ENCODE measurements around the gene ZNF282. TPM values are rescaled to one million over a fixed set of nuclear protein-coding genes. Genes with fewer than 3 reads are reported as not detected.
"Not testable (repeated sequence)": the region's sequence is repeated elsewhere in the genome, so short reads cannot be mapped to it uniquely, and the experiment has no call there.

The ZNF282 gene
- polyA plus RNA-seq, 3 donors = 27.5 to 33.3 (median 29.0) TPM

DNA sequence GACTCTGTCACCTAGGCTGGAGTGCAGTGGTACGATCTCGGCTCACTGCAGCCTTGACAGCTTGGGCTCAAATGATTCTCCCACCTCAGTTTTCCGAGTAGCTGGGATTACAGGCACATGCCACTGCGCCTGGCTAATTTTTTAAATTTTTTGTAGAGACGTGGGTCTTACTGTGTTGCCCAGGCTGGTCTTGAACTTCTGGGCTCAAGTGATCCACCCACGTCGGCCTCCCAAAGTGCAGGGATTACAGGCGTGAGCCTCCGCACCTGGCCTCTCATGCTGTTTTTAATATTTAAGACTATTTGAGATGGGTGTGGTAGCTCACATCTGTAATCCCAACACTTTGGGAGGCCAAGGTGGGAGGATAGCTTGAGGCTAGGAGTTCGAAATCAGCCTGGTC, 56.2 kb downstream of the ZNF282 start:
- DNase-seq = not testable (repeated sequence)

DNA sequence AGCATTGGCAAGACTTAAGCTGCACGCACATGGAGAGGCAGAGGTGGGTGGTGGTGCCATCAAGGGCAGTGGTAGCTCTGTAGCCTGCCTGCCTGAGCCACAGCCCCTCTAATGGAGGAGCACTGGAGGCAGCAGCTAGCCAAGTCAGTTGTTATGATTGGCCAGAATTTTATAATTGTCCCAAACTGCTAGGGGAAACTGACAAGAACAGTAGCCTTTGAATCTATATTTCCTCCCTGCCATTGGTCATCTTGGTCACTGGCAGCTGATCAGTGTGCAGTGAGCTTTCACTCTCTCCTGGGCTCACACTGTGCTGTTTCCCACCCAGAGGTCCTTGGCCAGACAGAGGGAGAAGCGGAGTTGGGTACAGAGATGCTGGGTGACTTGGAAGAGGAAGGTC, 57.0 kb downstream of the ZNF282 start:
- no peak for DNase-seq

DNA sequence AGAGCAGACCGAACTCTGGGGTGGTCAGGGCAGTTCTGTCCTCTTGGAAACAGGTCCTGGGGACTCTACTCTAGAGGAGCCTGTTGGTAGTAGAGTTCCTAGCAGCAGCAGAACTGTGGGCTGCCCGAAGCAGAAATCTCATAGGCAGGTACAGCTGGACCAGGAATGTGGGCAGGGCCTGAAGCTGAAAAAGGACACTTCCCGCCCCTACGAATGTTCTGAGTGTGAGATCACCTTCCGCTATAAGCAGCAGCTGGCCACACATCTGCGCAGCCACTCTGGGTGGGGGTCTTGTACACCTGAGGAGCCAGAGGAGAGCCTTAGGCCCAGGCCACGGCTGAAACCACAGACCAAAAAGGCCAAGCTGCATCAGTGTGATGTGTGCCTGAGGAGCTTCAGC, 58.3 kb downstream of the ZNF282 start:
- no peak for DNase-seq

DNA sequence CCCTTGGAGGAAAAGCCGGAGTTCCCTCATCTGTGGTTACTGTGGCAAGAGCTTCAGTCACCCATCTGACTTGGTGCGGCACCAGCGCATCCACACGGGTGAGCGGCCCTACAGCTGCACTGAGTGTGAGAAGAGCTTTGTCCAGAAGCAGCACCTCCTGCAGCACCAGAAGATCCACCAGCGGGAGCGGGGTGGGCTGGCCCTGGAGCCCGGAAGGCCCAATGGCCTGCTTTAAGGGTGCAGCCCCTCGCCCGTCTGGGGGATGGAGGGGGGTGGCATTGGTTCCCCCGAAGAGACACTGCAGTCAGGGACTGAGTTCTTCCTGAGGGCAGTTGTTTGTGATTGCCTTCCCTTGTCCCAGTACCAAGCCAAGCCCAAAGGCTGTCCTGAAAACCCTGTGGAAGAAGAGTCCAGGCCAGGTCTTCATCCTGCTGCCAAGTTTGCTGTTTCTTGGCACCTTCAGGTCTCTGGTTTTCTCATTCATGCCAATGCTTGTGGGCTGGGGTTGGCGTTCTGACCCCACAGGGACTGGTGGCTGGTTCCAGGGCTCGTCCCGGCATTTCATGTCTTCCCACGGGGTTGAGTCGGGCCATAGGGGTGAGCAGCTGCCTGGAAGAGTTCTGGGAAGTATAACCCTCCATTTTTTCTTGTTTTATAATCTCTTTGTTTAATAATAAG, 59.0 kb downstream of the ZNF282 start:
- no peak for DNase-seq

DNA sequence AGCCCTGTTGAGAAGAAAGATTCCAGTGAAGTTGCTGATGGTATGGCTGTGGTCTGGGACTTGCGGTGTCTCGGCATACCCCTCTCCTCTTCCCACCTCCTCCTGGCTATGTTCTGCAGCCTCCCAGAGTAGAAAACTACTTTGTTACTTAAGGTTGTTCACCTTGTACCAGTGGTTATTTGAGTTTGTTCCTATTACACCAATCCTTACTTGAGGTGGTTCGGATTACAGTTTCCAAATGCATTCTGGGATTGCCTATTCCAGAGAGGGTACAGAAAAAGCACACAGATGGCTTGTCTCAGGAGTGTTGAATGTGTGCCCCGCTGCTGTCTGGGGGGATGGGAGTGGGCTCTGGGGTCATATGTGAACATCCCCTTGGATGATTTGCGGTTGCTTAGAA, 59.8 kb downstream of the ZNF282 start:
- DNase-seq = no peak

DNA sequence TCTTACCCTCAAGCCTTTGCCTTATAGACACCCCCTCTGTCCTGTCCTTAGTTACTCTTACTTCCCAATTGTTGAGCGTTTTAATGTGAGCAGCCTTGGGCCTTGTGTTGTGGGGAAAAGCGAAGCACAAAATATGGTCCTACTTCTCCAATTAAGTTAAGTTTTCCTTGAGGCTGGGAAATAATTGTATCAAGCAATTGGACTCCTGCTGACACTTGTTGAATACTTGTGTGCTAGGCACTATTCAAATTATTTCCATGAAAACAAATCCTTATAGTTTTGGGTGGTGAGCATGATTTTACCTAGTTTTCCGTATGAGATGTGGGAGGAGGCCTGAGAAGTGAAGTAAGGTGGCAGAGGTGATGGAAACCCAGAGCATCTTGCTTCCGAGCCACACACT, 61.2 kb downstream of the ZNF282 start:
- DNase-seq = no peak

DNA sequence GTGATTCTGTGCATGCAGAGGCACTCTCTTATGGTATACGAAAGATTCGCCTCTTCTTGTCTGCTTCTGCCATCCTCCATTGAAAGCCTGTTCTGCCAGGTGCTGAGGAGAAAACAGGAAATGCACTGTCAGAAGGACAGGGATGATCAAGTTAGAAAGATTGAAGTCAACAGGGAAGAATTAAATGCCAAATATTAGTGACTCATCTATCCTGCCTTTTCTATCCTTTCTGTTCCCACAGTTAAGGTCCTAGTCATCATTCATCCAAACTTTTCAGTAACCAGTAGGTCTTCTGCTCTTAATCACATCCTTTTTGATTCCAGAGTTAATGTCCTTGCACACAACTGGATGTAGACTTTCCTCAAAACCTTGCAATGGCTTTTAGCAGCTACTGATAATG, 61.8 kb downstream of the ZNF282 start:
- DNase-seq = no peak

DNA sequence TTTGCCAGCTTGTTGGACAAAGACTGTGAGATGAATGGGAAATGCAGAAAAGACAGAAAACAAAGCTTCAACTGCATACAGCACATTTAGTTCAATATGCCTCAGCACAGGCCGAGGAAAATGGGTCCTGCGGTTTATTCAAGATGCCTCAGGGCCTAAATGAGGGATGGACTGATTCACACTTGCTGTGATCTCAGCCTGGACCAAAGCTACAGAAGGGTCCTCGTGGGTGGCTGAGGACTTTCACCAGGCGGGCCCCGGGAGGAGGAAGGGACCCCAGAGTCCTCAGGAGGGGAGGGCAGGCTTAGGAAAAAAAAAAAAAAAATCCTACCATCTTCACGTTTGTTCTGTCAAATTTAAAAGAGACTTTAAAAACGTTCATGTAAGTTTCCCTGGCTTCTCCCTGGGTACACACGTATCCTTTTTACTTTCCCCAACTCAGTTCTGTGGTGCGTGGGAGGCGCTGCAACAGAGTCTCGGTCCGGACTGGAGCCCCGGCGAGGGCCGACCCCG, 66.0 kb downstream of the ZNF282 start:
- DNase-seq = no peak

DNA sequence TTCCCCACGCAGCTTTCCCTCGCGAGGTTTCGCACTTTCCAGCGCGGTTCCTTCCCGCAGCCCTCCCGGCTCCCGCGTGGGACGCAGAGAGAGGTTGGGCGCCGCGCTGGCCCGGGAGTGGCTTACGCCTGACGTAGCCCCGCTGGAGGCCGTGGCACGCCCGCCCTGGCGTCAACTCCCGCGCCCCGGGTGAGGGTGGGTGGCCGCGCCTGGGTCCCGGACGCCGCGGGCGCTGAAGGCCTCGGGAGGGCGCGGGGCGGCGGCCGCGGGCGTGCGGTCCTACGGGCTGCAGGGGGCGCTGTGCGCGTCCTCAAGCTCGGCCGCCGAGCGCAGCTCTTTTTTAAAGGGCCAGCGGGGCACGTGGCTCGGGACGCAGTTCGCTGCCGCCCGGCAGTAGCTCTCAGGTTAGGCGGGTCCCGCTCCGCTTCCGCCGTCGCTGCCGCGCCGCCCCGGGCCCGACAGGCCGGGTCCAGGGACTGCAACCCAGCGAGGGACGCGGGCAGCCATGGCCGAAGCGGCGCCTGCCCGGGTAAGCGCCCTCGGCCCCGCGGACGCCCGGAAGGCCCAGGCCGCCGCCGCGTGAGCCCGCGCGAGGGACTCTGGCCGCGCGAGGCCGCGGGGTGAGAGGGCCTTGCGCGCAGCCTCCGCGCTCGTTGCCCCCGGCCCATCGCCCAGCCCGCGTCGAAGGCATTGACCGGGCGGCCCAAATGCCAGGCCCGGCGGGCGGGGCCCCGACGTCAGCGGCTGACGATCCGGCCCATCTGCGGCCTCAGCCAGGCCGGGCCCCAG, 66.7 kb downstream of the ZNF282 start, which contains the start of gene ZNF783:
ZNF783 (plus strand) TSS at position 368 of the 789 bp plus-strand sequence; CDS start at position 506, 138 bp downstream.
- DNase-seq = peak; percentile 87

DNA sequence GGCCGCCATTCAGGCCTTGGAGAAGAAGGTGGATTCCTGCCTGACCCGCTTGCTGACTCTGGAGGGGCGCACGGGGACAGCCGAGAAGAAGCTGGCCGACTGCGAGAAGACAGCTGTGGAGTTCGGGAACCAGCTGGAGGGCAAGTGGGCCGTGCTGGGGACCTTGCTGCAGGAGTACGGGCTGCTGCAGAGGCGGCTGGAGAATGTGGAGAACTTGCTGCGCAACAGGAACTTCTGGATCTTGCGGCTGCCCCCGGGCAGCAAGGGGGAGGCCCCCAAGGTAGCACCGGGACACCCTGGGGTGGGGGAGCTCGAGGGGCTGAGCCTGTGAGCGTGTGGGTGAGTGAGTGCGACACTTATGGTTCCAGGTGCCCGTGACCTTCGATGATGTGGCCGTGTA, 71.1 kb downstream of the ZNF282 start:
- no peak for DNase-seq

DNA sequence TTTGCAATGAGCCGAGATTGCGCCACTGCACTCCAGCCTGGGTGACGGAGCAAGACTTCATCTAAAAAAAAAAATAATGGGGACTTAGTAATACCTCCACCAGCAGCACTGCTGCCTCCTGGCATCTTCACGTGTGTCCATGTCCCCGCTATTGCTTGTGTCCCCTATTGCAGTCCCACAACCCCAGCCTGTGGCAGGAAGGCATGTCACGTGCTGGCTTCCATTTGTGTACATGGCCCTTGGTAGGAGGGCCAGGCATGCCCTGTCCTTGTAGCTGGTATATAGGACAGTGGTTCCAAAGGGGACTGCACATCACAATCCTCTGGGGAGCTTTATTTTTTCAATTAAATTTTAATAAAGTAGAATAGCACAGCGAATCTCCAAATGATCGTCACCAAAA, 72.4 kb downstream of the ZNF282 start:
- no peak for DNase-seq

DNA sequence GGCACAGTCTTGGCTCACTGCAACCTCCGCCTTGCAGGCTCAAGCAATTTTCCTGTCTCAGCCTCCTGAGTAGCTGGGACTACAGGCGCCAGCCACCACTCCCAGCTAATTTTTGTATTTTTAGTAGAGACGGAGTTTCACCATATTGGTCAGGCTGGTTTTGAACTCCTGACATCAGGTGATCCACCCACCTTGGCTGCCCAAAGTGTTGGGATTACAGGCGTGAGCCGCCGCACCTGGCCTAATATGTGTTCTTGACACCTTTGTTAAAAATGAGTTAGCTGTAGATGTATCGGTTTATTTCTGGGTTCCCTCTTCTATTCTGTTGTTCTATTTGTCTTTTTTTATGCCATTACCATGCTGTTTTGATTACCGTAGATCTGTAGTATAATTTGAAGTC, 79.1 kb downstream of the ZNF282 start:
- not testable (repeated sequence) for DNase-seq

Other genes with a start within 250 kb of the ZNF282 start
- gene PDIA4, start 167.0 kb upstream of the ZNF282 start, polyA plus RNA-seq (ENCODE audit: insufficient read length in 3 of 3) = 100 to 1,000 TPM; 183 to 201 (median 197) TPM
- 10 to 100 TPM in 1 of 3 donors, 1 to 10 TPM in 2; 8.6 to 10.5 (median 9.9) TPM for gene ZNF786, start 104.8 kb upstream of the ZNF282 start, polyA plus RNA-seq (ENCODE audit: insufficient read length in 3 of 3)
- 1 to 10 TPM; 6.1 to 7.6 (median 6.3) TPM for gene ZNF425, start 69.2 kb upstream of the ZNF282 start, polyA plus RNA-seq (ENCODE audit: insufficient read length in 3 of 3)
- gene ZNF398, start 48.1 kb upstream of the ZNF282 start, polyA plus RNA-seq (ENCODE audit: insufficient read length in 3 of 3) = 10 to 100 TPM; 14.1 to 15.4 (median 15.2) TPM
- gene ZNF212, start 44.1 kb downstream of the ZNF282 start, polyA plus RNA-seq (ENCODE audit: insufficient read length in 3 of 3) = 10 to 100 TPM; 16.5 to 20.9 (median 18.8) TPM
- 10 to 100 TPM; 14.2 to 22.8 (median 20.5) TPM for gene ZNF783, start 66.7 kb downstream of the ZNF282 start, polyA plus RNA-seq (ENCODE audit: insufficient read length in 3 of 3)

Data from renal pelvis (tissue), 4 donors.